D721Med (cell line): Measurements from ENCODE around the gene OBSCN.

Experiments used
- DNase-seq: peaks from one replicate; pipeline ENCODE4 v3.0.0; 2011; ENCODE audit warnings: low spot score; ENCODE audit not compliant: insufficient read length
- FAIRE-seq: peaks from 2 replicates; lab custom pipeline; 2011; peaks lifted over from hg19 to GRCh38; lab: Jason Lieb, UNC
- TF ChIP-seq, protein P1 (sequence below): IDR thresholded peaks from 2 replicates; pipeline ENCODE4 v1.5.1; 2012; ENCODE audit warnings: mild to moderate bottlenecking, control low read depth; ENCODE audit not compliant: insufficient read depth; ENCODE audit errors: missing control alignments

OBSCN gene

DNA sequence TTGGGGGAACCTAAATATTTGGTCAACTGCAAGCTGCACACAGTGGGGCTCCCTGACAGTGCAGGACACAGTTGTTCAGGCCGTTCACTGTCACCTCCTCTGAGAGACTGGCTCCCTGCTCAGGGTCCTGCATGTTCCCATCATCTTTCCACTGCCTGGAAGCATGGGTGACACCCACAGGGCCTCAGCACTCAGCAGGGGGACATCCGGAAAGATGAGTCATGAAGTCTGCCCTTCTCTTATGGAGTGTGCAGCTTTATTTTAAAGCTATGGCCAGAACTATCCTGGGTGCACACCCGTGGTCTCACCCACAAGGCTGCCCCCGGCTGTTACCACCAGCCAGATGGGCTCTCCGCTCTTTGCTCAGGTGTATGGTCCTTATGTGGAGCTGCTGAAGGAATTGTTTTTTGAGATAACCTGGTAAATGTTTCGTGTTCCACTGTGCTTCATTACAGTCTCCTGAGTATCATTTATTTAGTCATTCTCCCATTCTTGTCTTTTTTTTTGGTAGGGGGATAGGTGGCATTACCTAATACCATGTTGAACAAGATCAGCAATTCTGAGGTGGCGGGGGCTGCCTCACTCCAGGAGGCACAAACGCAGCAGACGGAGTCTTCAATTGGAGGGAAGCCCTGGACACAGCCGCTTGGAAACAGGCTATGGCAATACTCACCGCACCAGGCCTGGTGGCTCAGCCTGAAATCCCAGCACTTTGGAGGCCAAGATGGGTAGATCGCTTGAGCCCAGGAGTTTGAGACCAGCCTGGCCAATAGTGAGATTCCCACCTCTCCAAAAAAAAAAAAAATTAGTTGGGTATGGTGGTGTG is 184.5 kb downstream of the OBSCN start:
- DNase-seq = no peak
- FAIRE-seq = no peak
- TF ChIP-seq, protein P1, sequence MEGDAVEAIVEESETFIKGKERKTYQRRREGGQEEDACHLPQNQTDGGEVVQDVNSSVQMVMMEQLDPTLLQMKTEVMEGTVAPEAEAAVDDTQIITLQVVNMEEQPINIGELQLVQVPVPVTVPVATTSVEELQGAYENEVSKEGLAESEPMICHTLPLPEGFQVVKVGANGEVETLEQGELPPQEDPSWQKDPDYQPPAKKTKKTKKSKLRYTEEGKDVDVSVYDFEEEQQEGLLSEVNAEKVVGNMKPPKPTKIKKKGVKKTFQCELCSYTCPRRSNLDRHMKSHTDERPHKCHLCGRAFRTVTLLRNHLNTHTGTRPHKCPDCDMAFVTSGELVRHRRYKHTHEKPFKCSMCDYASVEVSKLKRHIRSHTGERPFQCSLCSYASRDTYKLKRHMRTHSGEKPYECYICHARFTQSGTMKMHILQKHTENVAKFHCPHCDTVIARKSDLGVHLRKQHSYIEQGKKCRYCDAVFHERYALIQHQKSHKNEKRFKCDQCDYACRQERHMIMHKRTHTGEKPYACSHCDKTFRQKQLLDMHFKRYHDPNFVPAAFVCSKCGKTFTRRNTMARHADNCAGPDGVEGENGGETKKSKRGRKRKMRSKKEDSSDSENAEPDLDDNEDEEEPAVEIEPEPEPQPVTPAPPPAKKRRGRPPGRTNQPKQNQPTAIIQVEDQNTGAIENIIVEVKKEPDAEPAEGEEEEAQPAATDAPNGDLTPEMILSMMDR = no peak

DNA sequence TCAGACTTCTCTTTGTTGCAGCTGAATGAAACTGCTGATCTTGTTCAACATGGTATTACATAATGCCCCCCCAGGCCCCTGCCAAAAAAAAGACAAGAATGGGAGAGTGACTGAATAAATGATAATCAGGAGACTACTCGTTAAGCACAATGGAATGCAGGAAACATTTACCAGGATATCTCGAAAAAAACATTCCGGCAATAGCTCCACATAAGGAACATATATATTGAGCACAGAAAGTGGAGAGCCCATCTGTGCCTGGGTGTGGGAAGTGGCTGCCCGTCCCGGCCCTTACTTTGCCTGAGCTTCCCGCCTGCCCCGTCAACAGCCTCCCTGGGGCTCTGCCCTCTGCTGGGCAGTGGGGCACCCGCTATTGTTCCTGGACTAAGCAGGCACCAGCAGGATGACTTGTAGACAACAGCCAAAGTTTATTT is 185.4 kb downstream of the OBSCN start:
- DNase-seq (no peak), FAIRE-seq (no peak)
- TF ChIP-seq, protein P1 = peak; percentile 24

DNA sequence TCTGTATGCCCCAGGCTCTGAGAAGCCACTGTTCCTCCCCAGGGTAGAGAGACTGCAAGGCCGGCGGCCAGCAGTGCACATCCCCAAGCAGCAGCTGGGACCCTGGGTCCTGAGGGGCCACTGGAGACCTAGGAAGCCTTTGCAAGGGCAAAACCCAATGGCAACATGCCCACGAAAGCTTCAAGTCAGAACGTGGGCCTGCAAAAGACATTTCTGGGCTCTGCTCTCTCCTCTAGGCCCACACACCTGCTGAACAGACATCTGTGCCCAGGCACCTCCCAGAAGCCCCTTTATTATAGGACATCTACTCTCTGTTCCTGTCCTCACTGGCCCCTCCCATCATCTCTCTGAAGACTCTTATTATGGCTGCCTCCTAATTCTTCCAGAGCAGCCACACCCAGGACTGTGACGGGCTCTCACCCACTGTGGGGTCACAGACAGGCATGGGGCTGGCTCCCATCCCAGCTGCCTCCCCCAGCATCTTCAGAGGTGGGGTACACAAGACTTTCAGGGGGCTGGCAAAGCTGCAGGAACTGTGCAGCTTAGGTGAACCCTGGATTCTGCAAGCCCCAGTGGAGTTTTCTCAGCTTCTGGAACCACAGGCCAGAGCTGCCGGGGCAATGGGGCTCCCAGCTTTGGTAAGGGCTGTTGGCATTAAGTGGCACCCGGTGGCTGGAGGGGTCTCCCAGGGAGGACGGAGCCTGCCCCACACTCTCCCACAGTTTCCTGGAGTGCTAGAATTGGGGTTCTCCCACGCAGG is 186.1 kb downstream of the OBSCN start:
- DNase-seq (no peak), FAIRE-seq (no peak)
- TF ChIP-seq, protein P1 = no peak

DNA sequence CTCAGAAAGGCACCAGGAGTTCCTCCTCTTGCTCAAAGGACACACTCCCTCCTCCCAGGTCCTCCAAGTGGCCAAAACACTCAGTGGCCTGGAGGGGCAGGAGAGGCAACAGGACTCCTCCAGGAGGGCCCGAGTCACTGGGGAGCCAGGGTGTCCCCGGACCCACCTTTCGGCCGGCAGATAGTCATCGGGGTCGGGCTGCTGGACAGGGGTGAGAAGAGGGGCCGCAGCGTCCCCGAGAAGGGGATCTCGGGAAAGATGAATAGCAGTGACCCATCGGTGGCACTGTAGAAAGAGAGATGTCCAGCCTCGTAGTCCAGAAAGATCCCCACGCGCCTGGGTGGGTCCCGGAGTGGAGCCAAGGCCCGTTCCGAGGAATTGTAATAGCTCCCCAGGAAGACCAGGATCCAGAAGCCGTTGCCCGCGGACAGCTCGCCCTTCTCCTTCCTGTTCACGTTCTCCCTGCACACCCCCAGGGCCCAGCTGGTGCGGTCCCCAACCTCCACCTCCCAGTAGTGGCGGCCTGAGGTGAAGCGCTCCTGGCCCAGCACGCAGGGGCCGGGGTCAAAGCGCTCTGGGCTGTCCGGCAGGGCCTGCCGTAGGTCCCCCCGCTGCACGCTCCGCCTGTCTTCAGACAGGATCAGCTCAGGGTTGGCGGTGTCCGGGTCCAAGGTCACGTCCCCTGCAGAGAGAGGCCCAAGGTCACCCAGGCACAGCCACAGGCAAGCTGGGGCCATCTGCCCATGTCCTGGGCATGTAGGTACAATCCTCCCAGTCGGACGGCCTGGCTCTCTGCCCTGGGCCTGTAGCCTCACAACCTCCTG is 186.9 kb downstream of the OBSCN start:
- FAIRE-seq = no peak
- TF ChIP-seq, protein P1 = no peak
- DNase-seq = no peak

DNA sequence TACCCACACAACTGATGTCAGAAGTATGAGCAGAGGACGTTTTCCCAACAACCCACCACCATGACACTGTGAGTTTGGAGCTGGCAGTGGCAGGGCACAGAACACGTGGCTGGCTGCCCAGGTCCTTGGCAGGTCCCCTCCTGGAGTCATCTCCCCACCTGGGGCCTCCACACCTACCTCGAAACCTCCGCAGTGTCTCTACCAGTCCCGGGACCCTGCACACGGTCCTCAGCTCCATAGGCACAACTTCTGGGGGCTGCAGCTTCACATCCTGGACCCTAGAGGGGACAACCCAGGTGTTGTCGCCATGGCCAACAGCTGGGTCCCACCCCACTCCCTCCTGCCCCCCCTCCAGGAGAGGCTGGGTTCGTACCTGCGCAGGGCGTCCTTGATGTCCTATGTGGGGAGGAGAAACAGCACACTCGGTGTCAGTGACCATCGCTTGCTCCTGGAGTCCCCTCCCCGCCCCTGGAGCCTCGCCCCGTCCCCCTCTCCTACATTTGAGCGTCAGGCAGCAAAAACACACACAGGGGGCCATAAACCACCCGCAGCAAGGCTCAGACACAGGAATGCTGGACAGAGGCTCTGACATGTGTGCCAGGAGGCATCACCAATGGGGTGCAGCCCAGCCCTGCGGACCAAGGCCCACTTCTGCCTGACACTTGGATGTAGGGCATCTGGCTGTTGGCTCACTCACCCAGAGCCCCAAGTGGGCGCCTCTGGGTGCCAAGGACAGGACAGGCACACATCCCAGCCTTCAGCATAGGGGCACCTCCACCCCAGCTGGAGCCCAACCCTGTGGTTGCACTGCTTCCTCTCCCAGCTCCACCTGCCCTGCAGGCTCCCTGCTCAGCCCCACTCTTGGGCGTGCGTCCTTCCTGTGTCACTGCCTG is 189.2 kb downstream of the OBSCN start:
- DNase-seq (no peak), FAIRE-seq (no peak)
- TF ChIP-seq, protein P1 = no peak

DNA sequence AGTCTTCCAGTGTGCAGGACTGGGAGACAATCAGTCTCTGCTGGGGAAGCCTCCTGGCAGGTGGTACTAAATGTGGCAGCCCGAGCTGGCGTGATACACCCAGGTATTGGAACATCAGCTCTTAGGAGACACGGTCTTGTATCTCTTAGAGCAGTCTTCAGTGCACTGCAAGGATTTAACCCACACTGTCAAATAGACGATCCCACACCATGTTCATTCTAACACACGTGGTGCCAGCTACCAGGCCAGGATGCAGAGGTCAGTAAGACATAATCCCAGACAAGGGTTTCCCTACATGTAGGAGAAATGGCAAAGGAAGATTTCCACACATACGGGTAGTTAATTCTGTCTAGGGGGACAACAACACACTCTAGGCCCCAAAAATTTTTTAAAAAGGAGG is 190.1 kb downstream of the OBSCN start:
- DNase-seq (no peak), FAIRE-seq (no peak)
- TF ChIP-seq, protein P1 = no peak
